ENCODE measurements around the gene PADI1.

GRCh38 chr1:17158961-17159360 lies 46.0 kb upstream of the PADI1 start:
- TF ChIP-seq CTCF (IDR thresholded peaks at IDR 0.05 in 4 of 5, conservative IDR thresholded peaks at IDR 0.05 in 1 of 5): no peak
- no peak for TF ChIP-seq POLR2A (IDR thresholded peaks at IDR 0.05)

Data from gastrocnemius medialis (tissue), 4 donors.